Small intestine (tissue), 7 donors: Measurements from ENCODE around the gene CCDC102B. TPM values are rescaled to one million over a fixed set of nuclear protein-coding genes. Genes with fewer than 3 reads are reported as not detected.

ENCODE experiments used
- DNase-seq, 2 donors: peaks; one replicate each; pipeline versions ENCODE4 v3.0.0 to v3.0.0-alpha.2; 2013
- FAIRE-seq: peaks from 2 replicates; lab custom pipeline; 2012; peaks lifted over from hg19 to GRCh38; lab: Jason Lieb, UNC
- H3K27ac ChIP-seq, 3 donors: one replicate each; pipeline ENCODE4 v1.5.1; 2013; ENCODE audit warnings: low read length in 2 of 3, mild to moderate bottlenecking in 2 of 3, control low read depth in 1 of 3, inconsistent platforms in 1 of 3, low read depth in 1 of 3, moderate library complexity in 1 of 3
- H3K27me3 ChIP-seq, 3 donors: one replicate each; pipeline ENCODE4 v1.6.1; 2013; ENCODE audit warnings: low read length in 3 of 3, inconsistent platforms in 1 of 3; ENCODE audit not compliant: control insufficient read depth in 3 of 3, insufficient read depth in 3 of 3
- H3K36me3 ChIP-seq, 3 donors: one replicate each; pipeline ENCODE4 v1.6.1; 2013; ENCODE audit warnings: low read length in 3 of 3, inconsistent platforms in 1 of 3, low read depth in 1 of 3, mild to moderate bottlenecking in 1 of 3, moderate library complexity in 1 of 3; ENCODE audit not compliant: control insufficient read depth in 3 of 3, insufficient read depth in 2 of 3
- H3K4me1 ChIP-seq, 3 donors: one replicate each; pipeline ENCODE4 v1.6.1; 2013; ENCODE audit warnings: low read length in 2 of 3, inconsistent platforms in 1 of 3, low read depth in 1 of 3, mild to moderate bottlenecking in 1 of 3, moderate library complexity in 1 of 3; ENCODE audit not compliant: control insufficient read depth in 3 of 3, insufficient read depth in 2 of 3
- H3K4me3 ChIP-seq, 3 donors: one replicate each; pipeline ENCODE4 v1.5.1; 2013; ENCODE audit warnings: low read length in 3 of 3, control low read depth in 1 of 3, inconsistent platforms in 1 of 3, low read depth in 1 of 3, mild to moderate bottlenecking in 1 of 3, moderate library complexity in 1 of 3
- H3K9me3 ChIP-seq, 2 donors: one replicate each; pipeline ENCODE4 v1.6.1; 2013; ENCODE audit warnings: low read depth in 1 of 2, low read length in 1 of 2; ENCODE audit not compliant: control insufficient read depth in 2 of 2, insufficient read depth in 1 of 2
- WGBS, 3 donors: extraction: QIAGEN DNeasy Blood & Tissue Kit; methylation state at CpG; one replicate each; pipeline ENCODE4 v1.1.7; 2013; 5-methylcytosine and 5-hydroxymethylcytosine counted together
- polyA plus RNA-seq, 4 donors: library from polyadenylated mRNA; stranded (reverse) in 3 of 4; unstranded in 1 of 4; fragments of 200-250 nt in 3 of 4; fragments of 120-200 nt in 1 of 4; gene quantifications; one replicate each; pipeline versions ENCODE4 v1.2.1 to v1.2.3, GENCODE V29; 2013
- donor health status: healthy with polysubstance abuse.
- donor health status: control.
- donor health status: control.
- donor health status: Bipolar disorder and iron deficiency.
- donor health status: healthy.

CCDC102B gene
- polyA plus RNA-seq, 4 donors, result 0.45 to 5.7 (median 3.1) TPM

- 27 to 55% (median 36%) methylated on average over 4 of the region's 4 CpGs for WGBS, 3 donors
- no peak overlapping the region for H3K27ac ChIP-seq
- FAIRE-seq, result no peak
These were observed 89.5 kb downstream of the CCDC102B start for GRCh38 chr18:68887410-68887809.

GRCh38 chr18:68893354-68893753, 95.5 kb downstream of the CCDC102B start:
- no peaks in the 10 kb centered on the region for H3K36me3 ChIP-seq
- H3K4me1 ChIP-seq, result no peaks in the 10 kb centered on the region
- H3K4me3 ChIP-seq, result no peak overlapping the region
- WGBS, 3 donors, result 85 to 91% (median 88%) methylated on average over 1 of the region's 1 CpG
- H3K27ac ChIP-seq, result no peak overlapping the region
- DNase-seq (peak in 1 of 2 donors; percentile 3), FAIRE-seq (no peak)
- no peaks in the 10 kb centered on the region for H3K9me3 ChIP-seq
- no peaks in the 10 kb centered on the region for H3K27me3 ChIP-seq

More at GRCh38 chr18:68887410-68887809, 89.5 kb downstream of the CCDC102B start:
- Histone ChIP-seq H3K4me1 (no peaks in the 10 kb centered on the region), H3K36me3 (no peaks in the 10 kb centered on the region), H3K27me3 (no peaks in the 10 kb centered on the region), H3K9me3 (no peaks in the 10 kb centered on the region), H3K4me3 (no peak overlapping the region)
- DNase-seq, result no peak

- no peak overlapping the region for H3K4me3 ChIP-seq
- H3K27ac ChIP-seq, result no peak overlapping the region
- DNase-seq, result no peak
- H3K4me1 ChIP-seq, result no peaks in the 10 kb centered on the region
- no peak for FAIRE-seq
- H3K27me3 ChIP-seq, result no peaks in the 10 kb centered on the region
- H3K9me3 ChIP-seq, result no peaks in the 10 kb centered on the region
- WGBS, 3 donors, result 69 to 83% (median 79%) methylated on average over 4 of the region's 4 CpGs
- H3K36me3 ChIP-seq, result no peaks in the 10 kb centered on the region
These were observed 99.4 kb downstream of the CCDC102B start for GRCh38 chr18:68897286-68897685.

DNA sequence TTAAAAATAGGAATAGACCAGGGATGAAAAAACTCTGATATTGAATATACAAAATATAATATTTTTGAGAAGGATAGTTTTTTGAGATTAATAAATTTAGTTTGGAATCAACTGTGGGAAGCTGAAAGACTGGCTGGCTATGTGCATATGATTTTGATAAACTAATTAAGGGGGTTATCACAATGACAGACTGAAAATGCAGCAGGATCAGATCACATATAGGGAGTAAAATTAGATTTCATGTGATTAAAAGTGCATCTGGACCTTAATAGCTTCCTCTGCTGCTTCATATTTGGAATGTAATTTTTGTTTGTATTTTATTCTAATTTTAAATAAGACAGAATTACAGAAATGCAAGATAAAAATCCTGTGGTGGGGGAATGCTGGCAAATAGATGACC, 111.7 kb downstream of the CCDC102B start:
- Histone ChIP-seq H3K27ac (no peak overlapping the region), H3K4me1 (no peaks in the 10 kb centered on the region), H3K4me3 (no peak overlapping the region), H3K9me3 (no peaks in the 10 kb centered on the region), H3K27me3 (no peaks in the 10 kb centered on the region), H3K36me3 (no peaks in the 10 kb centered on the region)
- FAIRE-seq (no peak), DNase-seq (no peak)

DNA sequence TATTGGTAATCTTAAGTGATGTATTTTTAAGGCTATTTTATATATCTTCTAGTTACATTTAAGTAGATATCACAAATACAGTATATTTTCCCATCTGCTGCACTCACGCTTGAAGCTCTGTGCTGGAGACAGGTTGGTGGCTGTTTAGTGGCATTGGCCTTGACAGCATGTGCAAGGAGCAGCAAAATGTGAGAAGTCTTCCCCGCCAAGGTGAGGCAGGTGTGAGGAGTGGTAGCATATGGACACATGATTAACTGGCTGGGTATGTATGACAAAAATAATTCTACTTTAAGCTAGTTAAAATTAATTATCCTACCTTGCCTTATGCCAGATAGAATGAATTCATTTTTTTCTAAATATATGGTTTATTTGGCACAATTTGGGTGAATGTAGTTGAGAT, 117.2 kb downstream of the CCDC102B start:
- Histone ChIP-seq H3K9me3 (no peaks in the 10 kb centered on the region), H3K27me3 (no peaks in the 10 kb centered on the region), H3K27ac (no peak overlapping the region), H3K4me1 (no peaks in the 10 kb centered on the region), H3K36me3 (no peaks in the 10 kb centered on the region), H3K4me3 (no peak overlapping the region)
- DNase-seq (no peak), FAIRE-seq (no peak)
- WGBS, 3 donors, result 89 to 96% (median 90%) methylated on average over 2 of the region's 2 CpGs

GRCh38 chr18:68916734-68917133, 118.9 kb downstream of the CCDC102B start:
- no peaks in the 10 kb centered on the region for H3K27me3 ChIP-seq
- no peak for FAIRE-seq
- no peaks in the 10 kb centered on the region for H3K9me3 ChIP-seq
- H3K4me1 ChIP-seq, result no peaks in the 10 kb centered on the region
- no peak overlapping the region for H3K27ac ChIP-seq
- no peak for DNase-seq
- 62 to 73% (median 62%) methylated on average over 5 of the region's 5 CpGs for WGBS, 3 donors
- H3K36me3 ChIP-seq, result no peaks in the 10 kb centered on the region
- no peak overlapping the region for H3K4me3 ChIP-seq

DNA sequence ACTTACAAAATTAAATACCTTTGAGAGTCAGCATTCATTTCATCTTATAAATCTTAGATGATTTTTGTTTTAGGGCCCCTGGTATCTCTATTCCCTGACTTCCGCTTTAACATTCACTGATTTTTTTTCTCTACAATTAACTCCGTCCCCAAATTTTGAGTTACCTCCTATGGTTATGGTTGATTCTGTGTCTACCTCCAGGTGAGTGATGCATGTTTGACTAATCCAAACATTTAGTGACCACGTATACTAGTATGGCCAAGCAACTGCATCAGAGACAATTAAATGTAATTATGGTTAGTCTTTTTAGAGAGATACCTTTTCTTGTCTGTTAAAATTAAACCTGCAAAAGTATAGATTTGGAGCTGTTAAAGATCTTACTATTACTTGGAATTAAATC, 120.3 kb downstream of the CCDC102B start:
- FAIRE-seq (no peak), DNase-seq (no peak)
- Histone ChIP-seq H3K27me3 (no peaks in the 10 kb centered on the region), H3K4me1 (no peaks in the 10 kb centered on the region), H3K4me3 (no peak overlapping the region), H3K27ac (no peak overlapping the region), H3K9me3 (no peaks in the 10 kb centered on the region), H3K36me3 (no peaks in the 10 kb centered on the region)
- 88 to 93% (median 90%) methylated on average over 3 of the region's 3 CpGs for WGBS, 3 donors

DNA sequence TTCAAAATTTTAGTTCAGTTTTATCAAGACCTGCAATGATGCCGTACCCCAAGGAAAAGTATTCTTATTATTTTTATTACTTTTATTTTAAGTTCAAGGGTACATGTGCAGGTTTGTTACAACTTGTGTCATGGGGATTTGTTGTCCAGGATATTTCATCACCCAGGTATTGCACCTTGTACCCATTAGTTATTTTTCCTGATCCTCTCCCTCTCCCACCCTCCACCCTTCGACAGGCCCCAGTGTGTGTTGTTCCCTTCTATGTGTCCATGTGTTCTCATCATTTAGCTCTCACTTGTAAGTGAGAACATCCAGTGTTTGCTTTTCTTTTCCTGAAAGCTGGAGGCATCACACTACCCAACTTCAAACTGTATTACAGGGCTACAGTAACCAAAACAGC, 122.0 kb downstream of the CCDC102B start:
- H3K9me3 ChIP-seq, result no peaks in the 10 kb centered on the region
- no peak overlapping the region for H3K4me3 ChIP-seq
- H3K36me3 ChIP-seq, result no peaks in the 10 kb centered on the region
- DNase-seq (no peak), FAIRE-seq (no peak)
- H3K4me1 ChIP-seq, result no peaks in the 10 kb centered on the region
- 70 to 90% (median 78%) methylated on average over 2 of the region's 2 CpGs for WGBS, 3 donors
- no peak overlapping the region for H3K27ac ChIP-seq
- no peaks in the 10 kb centered on the region for H3K27me3 ChIP-seq

DNA sequence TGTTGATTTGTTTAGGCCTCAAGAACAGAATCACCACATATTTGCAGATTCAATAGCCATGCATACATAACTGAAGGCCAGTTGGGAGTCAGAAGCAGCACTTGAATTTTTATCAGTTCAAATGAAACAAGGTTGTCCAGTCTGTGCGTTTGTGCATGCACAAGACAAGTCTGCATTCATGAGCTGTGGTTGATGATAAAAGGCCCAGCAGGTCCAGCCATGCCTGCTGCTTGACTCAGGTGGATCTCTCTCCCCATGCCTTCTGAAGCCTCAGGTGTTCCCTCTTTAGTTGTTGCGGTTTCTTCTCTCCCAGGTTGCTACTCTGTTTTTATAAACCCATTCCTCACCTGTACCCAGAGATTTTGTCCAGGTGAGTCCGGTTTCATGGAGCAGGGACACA, 124.5 kb downstream of the CCDC102B start:
- no peak for DNase-seq
- Histone ChIP-seq H3K4me3 (no peak overlapping the region), H3K27ac (no peak overlapping the region), H3K9me3 (no peaks in the 10 kb centered on the region), H3K4me1 (no peaks in the 10 kb centered on the region), H3K36me3 (no peaks in the 10 kb centered on the region), H3K27me3 (no peaks in the 10 kb centered on the region)
- FAIRE-seq, result no peak
- WGBS, 3 donors, result 77 to 83% (median 82%) methylated on average over 3 of the region's 3 CpGs
